IMR-90 (cell line): Measurements from ENCODE around the gene KAZN. TPM values are rescaled to one million over a fixed set of nuclear protein-coding genes. Genes with fewer than 3 reads are reported as not detected.

ENCODE experiments used
- ATAC-seq: fragments of 200-7000 bp; cut with Tn5 transposase; 2 replicates; pipeline ENCODE4 v1.9.1; 2020; ENCODE audit warnings: low read depth, mild to moderate bottlenecking, moderate library complexity
- BruUV-seq: library from RNA; stranded (reverse); fragments of 400-500 nt; replicated peaks from 2 replicates; lab custom pipeline; 2021; lab: Mats Ljungman, UMichigan
- CTCF ChIA-PET: fragments of 300-600 bp; formaldehyde crosslinking; extraction: SDS; loops from one replicate; lab custom pipeline; 2021; ENCODE audit warnings: antibody characterized with exemption; lab: Yijun Ruan, JAX
- POLR2A ChIA-PET: fragments of 300-600 bp; sonication (Branson Sonifier 250); formaldehyde crosslinking; loops from one replicate; lab custom pipeline; 2022; ENCODE audit warnings: antibody characterized with exemption; ENCODE audit not compliant: unreplicated experiment; lab: Charles Lee
- DNase-seq: peaks from one replicate; pipeline ENCODE4 v3.0.0; 2013
- H2AFZ ChIP-seq: replicated peaks from 2 replicates; pipeline ENCODE3; 2013; ENCODE audit warnings: low read length, mild to moderate bottlenecking; ENCODE audit not compliant: poor library complexity
- H2AK5ac ChIP-seq: 2 replicates; pipeline ENCODE4 v1.6.1; 2013; ENCODE audit warnings: low read depth, low read length, inconsistent platforms
- H2AK9ac ChIP-seq: replicated peaks from 2 replicates; pipeline ENCODE3; 2013; ENCODE audit warnings: mild to moderate bottlenecking, low read depth, low read length, moderate library complexity; ENCODE audit not compliant: poor library complexity
- H2BK120ac ChIP-seq: 2 replicates; pipeline ENCODE4 v1.6.1; 2013; ENCODE audit warnings: low read depth, low read length, inconsistent platforms
- H2BK15ac ChIP-seq: 3 replicates; pipeline ENCODE4 v1.6.1; 2013; ENCODE audit warnings: low read depth, low read length, inconsistent platforms
- H2BK20ac ChIP-seq: 2 replicates; pipeline ENCODE4 v1.6.1; 2013; ENCODE audit warnings: low read depth, mild to moderate bottlenecking, inconsistent platforms, low read length, moderate library complexity
- H2BK5ac ChIP-seq: 2 replicates; pipeline ENCODE4 v1.6.1; 2013; ENCODE audit warnings: mild to moderate bottlenecking, low read depth, low read length, inconsistent platforms; ENCODE audit not compliant: poor library complexity, severe bottlenecking
- H3K14ac ChIP-seq: replicated peaks from 2 replicates; pipeline ENCODE4 v1.6.1; 2013; ENCODE audit warnings: low read depth, low read length, inconsistent platforms
- H3K18ac ChIP-seq: 2 replicates; pipeline ENCODE4 v1.6.1; 2013; ENCODE audit warnings: low read depth, low read length, control low read depth
- H3K23ac ChIP-seq: 2 replicates; pipeline ENCODE4 v1.6.1; 2013; ENCODE audit warnings: low read depth, low read length, inconsistent platforms
- H3K27ac ChIP-seq: 2 replicates; pipeline ENCODE4 v1.5.1; 2013; ENCODE audit warnings: mild to moderate bottlenecking, control low read depth, low read length; ENCODE audit not compliant: insufficient read depth
- H3K27me3 ChIP-seq: 2 replicates; pipeline ENCODE4 v1.6.1; 2013; ENCODE audit warnings: low read length; ENCODE audit not compliant: control insufficient read depth, insufficient read depth
- H3K36me3 ChIP-seq: 2 replicates; pipeline ENCODE4 v1.6.1; 2013; ENCODE audit warnings: low read length, mixed read lengths; ENCODE audit not compliant: control insufficient read depth, insufficient read depth
- H3K4ac ChIP-seq: 2 replicates; pipeline ENCODE4 v1.6.1; 2013; ENCODE audit warnings: low read depth, low read length, inconsistent platforms
- H3K4me1 ChIP-seq: 2 replicates; pipeline ENCODE4 v1.6.1; 2013; ENCODE audit warnings: low read length, mixed read lengths; ENCODE audit not compliant: control insufficient read depth, insufficient read depth
- H3K4me2 ChIP-seq: 2 replicates; pipeline ENCODE4 v1.6.1; 2013; ENCODE audit warnings: low read depth, mild to moderate bottlenecking, control low read depth, low read length, moderate library complexity
- H3K4me3 ChIP-seq: 2 replicates; pipeline ENCODE4 v1.5.1; 2013; ENCODE audit warnings: low read depth, mild to moderate bottlenecking, control low read depth, low read length, moderate library complexity; ENCODE audit not compliant: insufficient read depth
- H3K56ac ChIP-seq: 2 replicates; pipeline ENCODE4 v1.6.1; 2013; ENCODE audit warnings: low read length, inconsistent platforms; ENCODE audit not compliant: insufficient read depth; ENCODE audit errors: extremely low read depth
- H3K79me1 ChIP-seq, 2 experiments: 2 replicates each; pipeline ENCODE4 v1.6.1; 2013; ENCODE audit warnings: low read length in 2 of 2, inconsistent platforms in 1 of 2, low read depth in 1 of 2
- H3K9ac ChIP-seq: 2 replicates; pipeline ENCODE4 v1.6.1; 2013; ENCODE audit warnings: low read depth, low read length, control low read depth
- H3K9me1 ChIP-seq: 2 replicates; pipeline ENCODE4 v1.6.1; 2013; ENCODE audit warnings: low read length, inconsistent platforms; ENCODE audit not compliant: insufficient read depth
- H3K9me3 ChIP-seq: 2 replicates; pipeline ENCODE4 v1.6.1; 2013; ENCODE audit warnings: low read length; ENCODE audit not compliant: control insufficient read depth, insufficient read depth
- H4K20me1 ChIP-seq: 2 replicates; pipeline ENCODE4 v1.6.1; 2013; ENCODE audit warnings: low read length, inconsistent platforms; ENCODE audit not compliant: insufficient read depth
- H4K5ac ChIP-seq: 2 replicates; pipeline ENCODE4 v1.6.1; 2013; ENCODE audit warnings: mild to moderate bottlenecking, low read depth, low read length, control low read depth
- H4K8ac ChIP-seq, 2 experiments: 2 replicates each; pipeline ENCODE4 v1.6.1; 2013; ENCODE audit warnings: low read depth in 2 of 2, low read length in 2 of 2, control low read depth in 1 of 2, inconsistent platforms in 1 of 2
- H4K91ac ChIP-seq: 2 replicates; pipeline ENCODE4 v1.6.1; 2013; ENCODE audit warnings: low read depth, low read length, inconsistent platforms; ENCODE audit not compliant: insufficient read depth
- BHLHE40 ChIP-seq: fragments of 150-350 bp; IDR thresholded peaks from 2 replicates; pipeline ENCODE4 v1.6.1; 2016; ENCODE audit warnings: mild to moderate bottlenecking, low read depth, low read length
- CEBPB ChIP-seq: IDR thresholded peaks from 2 replicates; pipeline ENCODE4 v1.6.1; 2012; ENCODE audit warnings: low read depth, low read length, improper control_type of control experiment
- CHD1 ChIP-seq: IDR thresholded peaks from 2 replicates; pipeline ENCODE4 v1.6.1; 2012; ENCODE audit warnings: low read depth, low read length, improper control_type of control experiment
- CTCF ChIP-seq: conservative IDR thresholded peaks from 2 replicates; pipeline ENCODE4 v1.5.1; 2012; ENCODE audit warnings: mild to moderate bottlenecking, low read depth, low read length, improper control_type of control experiment
- ELK1 ChIP-seq: fragments of 150-350 bp; IDR thresholded peaks from 2 replicates; pipeline ENCODE4 v1.6.1; 2016; ENCODE audit warnings: low read depth, mild to moderate bottlenecking, low read length, moderate library complexity, borderline replicate concordance
- FOS ChIP-seq: fragments of 150-350 bp; IDR thresholded peaks from 2 replicates; pipeline ENCODE4 v1.6.1; 2016; ENCODE audit warnings: low read depth, low read length
- MAFK ChIP-seq: IDR thresholded peaks from 2 replicates; pipeline ENCODE4 v1.6.1; 2012; ENCODE audit warnings: low read depth, low read length, improper control_type of control experiment
- MAZ ChIP-seq: IDR thresholded peaks from 2 replicates; pipeline ENCODE4 v1.6.1; 2012; ENCODE audit warnings: low read depth, mild to moderate bottlenecking, low read length, improper control_type of control experiment, moderate library complexity, borderline replicate concordance
- MXI1 ChIP-seq: IDR thresholded peaks from 2 replicates; pipeline ENCODE4 v1.6.1; 2012; ENCODE audit warnings: low read depth, mild to moderate bottlenecking, low read length, moderate library complexity, borderline replicate concordance
- NFE2L2 ChIP-seq: fragments of 150-350 bp; IDR thresholded peaks from 2 replicates; pipeline ENCODE4 v1.6.1; 2016; ENCODE audit warnings: low read depth, mild to moderate bottlenecking, low read length
- POLR2A ChIP-seq: IDR thresholded peaks from 2 replicates; pipeline ENCODE4 v1.6.1; 2012; ENCODE audit warnings: mild to moderate bottlenecking, low read depth, low read length
- RAD21 ChIP-seq: IDR thresholded peaks from 2 replicates; pipeline ENCODE4 v1.6.1; 2012; ENCODE audit warnings: low read length, improper control_type of control experiment
- RCOR1 ChIP-seq: IDR thresholded peaks from 2 replicates; pipeline ENCODE4 v1.6.1; 2012; ENCODE audit warnings: mild to moderate bottlenecking, low read length, improper control_type of control experiment; ENCODE audit not compliant: insufficient replicate concordance
- RFX5 ChIP-seq: IDR thresholded peaks from 2 replicates; pipeline ENCODE4 v1.8.0; 2012; ENCODE audit warnings: low read depth, mild to moderate bottlenecking, low read length, moderate library complexity
- SMC3 ChIP-seq: fragments of 150-350 bp; IDR thresholded peaks from 2 replicates; pipeline ENCODE4 v1.6.1; 2016; ENCODE audit warnings: low read depth, mild to moderate bottlenecking, antibody characterized with exemption, low read length, moderate library complexity
- USF2 ChIP-seq: fragments of 150-350 bp; IDR thresholded peaks from 2 replicates; pipeline ENCODE4 v1.6.1; 2017; ENCODE audit warnings: mild to moderate bottlenecking, antibody characterized with exemption, low read length, low read depth
- WGBS, 2 experiments: methylation state at CpG; one replicate each; pipeline versions ENCODE4 v1.1.5 to v1.1.7; 2013; ENCODE audit warnings: missing lambda C conversion rate in 2 of 2; ENCODE audit not compliant: insufficient read length in 1 of 2; ENCODE audit errors: extremely low coverage in 2 of 2; 5-methylcytosine and 5-hydroxymethylcytosine counted together
- dilution Hi-C: fragments of 300-500 bp; cut with HindIII; formaldehyde crosslinking; loops from one replicate; pipeline ENCODE4 v1.14.3; 2018; ENCODE audit warnings: low sequenced_read_pairs; ENCODE audit not compliant: unreplicated experiment
- in situ Hi-C: fragments of 300-500 bp; cut with MboI; formaldehyde crosslinking; loops from 3 replicates; pipeline ENCODE4 v1.14.3; 2019; ENCODE audit warnings: low sequenced_read_pairs, inconsistent platforms, mixed read lengths
- intact Hi-C: fragments of 100-400 bp; cut with micrococcal nuclease; formaldehyde crosslinking; loops from 2 replicates; pipeline ENCODE4 v1.10.0; 2022
- polyA plus RNA-seq, 3 experiments: library from polyadenylated mRNA; depleted of rRNA; stranded (reverse); fragments of >200 nt; gene quantifications; 2 replicates each; pipeline ENCODE4 v1.2.3, GENCODE V29; 2012; ENCODE audit warnings: low replicate concordance in 1 of 3
- total RNA-seq: library from RNA; depleted of rRNA; stranded (reverse); fragments of >200 nt; gene quantifications from 2 replicates; pipeline ENCODE4 v1.2.3, GENCODE V29; 2012

KAZN gene
- total and polyA plus RNA-seq, 2 of the 4 experiments (the other 2 are of a cell fraction), result 5.2 to 10.5 TPM

- Histone ChIP-seq H2AFZ (no peak overlapping the region), H2BK5ac (no peak overlapping the region), H3K27me3 (no peaks in the 10 kb centered on the region), H2AK5ac (no peak overlapping the region), H2AK9ac (no peak overlapping the region), H3K23ac (no peak overlapping the region), H2BK15ac (no peak overlapping the region), H3K18ac (no peak overlapping the region), H3K4me3 (no peak overlapping the region), H3K4me2 (no peak overlapping the region), H3K4ac (no peak overlapping the region), H3K56ac (no peak overlapping the region), H3K9me3 (no peaks in the 10 kb centered on the region), H4K91ac (no peak overlapping the region; the same call in 1 of the 2 replicates), H3K4me1 (peaks cover 17% of the 10 kb centered on the region), H4K5ac (no peak overlapping the region), H4K20me1 (peaks cover 28% of the 10 kb centered on the region), H2BK120ac (no peak overlapping the region), H3K79me1 (peaks cover 24 to 48% of the 10 kb centered on the region in 2 experiments), H3K14ac (no peak overlapping the region), H3K9ac (no peak overlapping the region), H3K27ac (no peak overlapping the region), H2BK20ac (no peak overlapping the region), H3K36me3 (0 out of 2 replicates have a peak, but pooled peaks cover 2% of the 10 kb centered on the region), H3K9me1 (peaks cover 9% of the 10 kb centered on the region; the same call in 1 of the 2 replicates), H4K8ac (no peak overlapping the region)
- no TSS peak for BruUV-seq
- in situ Hi-C loops, result no loop called here
- no CpG with 5 or more reads among the region's 2 CpGs for WGBS, 2 experiments
- ATAC-seq (no peak), DNase-seq (no peak)
- CTCF ChIA-PET, result no interaction called here
- TF ChIP-seq RAD21, result no peak
- TF ChIP-seq POLR2A, result no peak
- no peak for TF ChIP-seq RCOR1
- TF ChIP-seq MAFK, result no peak
- TF ChIP-seq FOS, result no peak
- TF ChIP-seq ELK1, result no peak
- TF ChIP-seq SMC3, result no peak
- TF ChIP-seq NFE2L2, result no peak
- TF ChIP-seq CEBPB, result no peak
- no peak for TF ChIP-seq CTCF
- no peak for TF ChIP-seq USF2
- TF ChIP-seq RFX5, result no peak
- no peak for TF ChIP-seq MXI1
- no peak for TF ChIP-seq BHLHE40
- TF ChIP-seq MAZ, result no peak
- TF ChIP-seq CHD1, result no peak
- dilution Hi-C loops, result no loop called here
- intact Hi-C loops, result no loop called here
- POLR2A ChIA-PET, result no interaction called here
Observed at GRCh38 chr1:15011160-15011559, 412.7 kb downstream of the KAZN start.
